Measurements from ENCODE around the gene EIF2S3. TPM values are rescaled to one million over a fixed set of nuclear protein-coding genes. Genes with fewer than 3 reads are reported as not detected.

The EIF2S3 gene
- total and polyA plus RNA-seq, 2 experiments from 2014 or later: 70.4 to 347 TPM

GRCh38 chrX:24012266-24012665, 42.5 kb upstream of the EIF2S3 start:
- Histone ChIP-seq H3K4me1 (ENCODE audit: insufficient read depth) (peaks cover 15% of the 10 kb centered on the region), H3K36me3 (replicated peaks; ENCODE audit: insufficient read depth, low read depth) (no peaks in the 10 kb centered on the region), H3K4me2 (no peak overlapping the region), H3K4me3 (no peak overlapping the region), H2AFZ (no peak overlapping the region), H3K79me2 (peaks cover 99% of the 10 kb centered on the region), H3K9me2 (replicated peaks; ENCODE audit: insufficient read depth) (no peaks in the 10 kb centered on the region), H3K27me3 (no peaks in the 10 kb centered on the region), H3K27ac (no peak overlapping the region), H3K9me3 (ENCODE audit: low read depth) (no peaks in the 10 kb centered on the region), H4K20me1 (ENCODE audit: insufficient read depth, poor library complexity, severe bottlenecking) (peaks cover 66% of the 10 kb centered on the region)
- DNase-seq (ENCODE audit: low spot score): no peak
- 91% methylated on average over 1 of the region's 1 CpG for WGBS (ENCODE audit: low lambda C conversion rate, missing lambda C conversion rate)
- TF ChIP-seq EZH2 (IDR thresholded peaks at IDR 0.05; ENCODE audit: borderline replicate concordance) (no peak), EZH2phosphoT487 (IDR thresholded peaks at IDR 0.05; ENCODE audit: low read depth, severe bottlenecking, unreplicated experiment) (no peak), CTCF (IDR thresholded peaks at IDR 0.05; ENCODE audit: poor library complexity) (no peak)

GRCh38 chrX:24014388-24015018, 40.3 kb upstream of the EIF2S3 start:
- peaks cover 64% of the 10 kb centered on the region for H4K20me1 ChIP-seq (ENCODE audit: insufficient read depth, poor library complexity, severe bottlenecking)
- WGBS (ENCODE audit: low lambda C conversion rate, missing lambda C conversion rate): 46% methylated on average over 5 of the region's 5 CpGs
- H2AFZ ChIP-seq: no peak overlapping the region
- peak overlapping the region; percentile 31 for H3K27ac ChIP-seq
- no peaks in the 10 kb centered on the region for H3K9me2 ChIP-seq (replicated peaks; ENCODE audit: insufficient read depth)
- no peaks in the 10 kb centered on the region for H3K9me3 ChIP-seq (ENCODE audit: low read depth)
- no peaks in the 10 kb centered on the region for H3K27me3 ChIP-seq
- DNase-seq (ENCODE audit: low spot score): peak; percentile 13
- peaks cover 100% of the 10 kb centered on the region for H3K79me2 ChIP-seq
- peak overlapping the region; percentile 41 for H3K4me2 ChIP-seq
- H3K4me3 ChIP-seq: no peak overlapping the region
- no peaks in the 10 kb centered on the region for H3K36me3 ChIP-seq (replicated peaks; ENCODE audit: insufficient read depth, low read depth)
- TF ChIP-seq EZH2phosphoT487 (IDR thresholded peaks at IDR 0.05; ENCODE audit: low read depth, severe bottlenecking, unreplicated experiment) (no peak), CTCF (IDR thresholded peaks at IDR 0.05; ENCODE audit: poor library complexity) (no peak), EZH2 (IDR thresholded peaks at IDR 0.05; ENCODE audit: borderline replicate concordance) (no peak)
- peaks cover 16% of the 10 kb centered on the region for H3K4me1 ChIP-seq (ENCODE audit: insufficient read depth)

DNA sequence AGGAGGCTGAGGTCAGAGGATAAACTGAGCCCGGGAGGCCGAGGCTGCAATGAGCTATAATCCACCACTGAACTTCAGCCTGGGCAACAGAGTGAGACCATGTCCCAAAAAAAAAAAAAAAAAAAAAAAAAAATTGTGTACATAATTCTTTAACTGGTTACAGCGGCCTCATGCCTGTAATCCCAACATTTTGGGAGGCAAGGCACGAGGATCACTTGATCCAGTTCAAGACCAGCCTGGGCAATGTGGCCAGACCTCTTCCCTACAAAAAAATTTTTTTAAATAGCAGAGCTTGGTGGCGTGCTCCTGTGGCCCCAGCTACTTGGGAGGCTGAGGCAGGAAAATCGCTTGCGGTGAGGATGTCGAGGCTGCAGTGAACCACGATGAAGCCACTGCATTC, 37.1 kb upstream of the EIF2S3 start:
- no peaks in the 10 kb centered on the region for H3K9me3 ChIP-seq (ENCODE audit: low read depth)
- TF ChIP-seq EZH2phosphoT487 (IDR thresholded peaks at IDR 0.05; ENCODE audit: low read depth, severe bottlenecking, unreplicated experiment): no peak
- TF ChIP-seq EZH2 (IDR thresholded peaks at IDR 0.05; ENCODE audit: borderline replicate concordance): no peak
- no peak for TF ChIP-seq CTCF (IDR thresholded peaks at IDR 0.05; ENCODE audit: poor library complexity)
- H3K4me1 ChIP-seq (ENCODE audit: insufficient read depth): peaks cover 26% of the 10 kb centered on the region
- H3K27ac ChIP-seq: no peak overlapping the region
- H3K4me3 ChIP-seq: no peak overlapping the region
- H3K9me2 ChIP-seq (replicated peaks; ENCODE audit: insufficient read depth): no peaks in the 10 kb centered on the region
- no peak for DNase-seq (ENCODE audit: low spot score)
- H3K27me3 ChIP-seq: no peaks in the 10 kb centered on the region
- WGBS (ENCODE audit: low lambda C conversion rate, missing lambda C conversion rate): 95% methylated on average over 9 of the region's 9 CpGs
- peaks cover 70% of the 10 kb centered on the region for H4K20me1 ChIP-seq (ENCODE audit: insufficient read depth, poor library complexity, severe bottlenecking)
- no peak overlapping the region for H3K4me2 ChIP-seq
- no peaks in the 10 kb centered on the region for H3K36me3 ChIP-seq (replicated peaks; ENCODE audit: insufficient read depth, low read depth)
- peaks cover 100% of the 10 kb centered on the region for H3K79me2 ChIP-seq
- no peak overlapping the region for H2AFZ ChIP-seq
